SK-N-SH treated with all-trans-retinoic acid at 6 μM for 48 hours (cell line): ENCODE measurements around the gene ECE1.

ENCODE experiments used
- ATAC-seq: fragments of 200-7000 bp; cut with Tn5 transposase; 3 replicates; pipeline ENCODE4 v1.9.1; 2020; ENCODE audit warnings: mild to moderate bottlenecking, moderate library complexity
- BACH2 ChIP-seq: fragments of 250-450 bp; sonication (Bioruptor Pico); IDR thresholded peaks from 2 replicates; pipeline ENCODE4 v1.9.0; 2021; ENCODE audit warnings: mild to moderate bottlenecking, borderline replicate concordance
- CSDC2 ChIP-seq: fragments of 250-450 bp; sonication (Bioruptor Pico); IDR thresholded peaks from 2 replicates; pipeline ENCODE4 v1.5.0; 2020; ENCODE audit warnings: mild to moderate bottlenecking, moderate library complexity
- CSRNP3 ChIP-seq: fragments of 250-450 bp; sonication (Bioruptor Pico); IDR thresholded peaks from 2 replicates; pipeline ENCODE4 v1.5.1; 2021; ENCODE audit warnings: mild to moderate bottlenecking, moderate library complexity
- ESRRG ChIP-seq: fragments of 250-450 bp; sonication (Bioruptor Pico); IDR thresholded peaks from 2 replicates; pipeline ENCODE4 v1.6.1; 2021; ENCODE audit warnings: mild to moderate bottlenecking
- GLIS3 ChIP-seq: fragments of 250-450 bp; sonication (Bioruptor Pico); IDR thresholded peaks from 2 replicates; pipeline ENCODE4 v1.5.0; 2020; ENCODE audit warnings: mild to moderate bottlenecking, moderate library complexity
- ISL1 ChIP-seq: fragments of 250-450 bp; sonication (Bioruptor Pico); IDR thresholded peaks from 2 replicates; pipeline ENCODE4 v2.1.2; 2022; ENCODE audit warnings: mild to moderate bottlenecking, moderate library complexity
- OSR1 ChIP-seq: fragments of 250-450 bp; sonication (Bioruptor Pico); IDR thresholded peaks from 2 replicates; pipeline ENCODE4 v1.8.0; 2022; ENCODE audit warnings: moderate library complexity, mild to moderate bottlenecking, inconsistent platforms
- PATZ1 ChIP-seq: fragments of 250-450 bp; sonication (Bioruptor Pico); IDR thresholded peaks from 2 replicates; pipeline ENCODE4 v1.8.0; 2020; ENCODE audit warnings: mild to moderate bottlenecking, moderate library complexity, borderline replicate concordance
- POU6F1 ChIP-seq: fragments of 250-450 bp; sonication (Bioruptor Pico); IDR thresholded peaks from 2 replicates; pipeline ENCODE4 v1.8.0; 2021; ENCODE audit warnings: low read depth, mild to moderate bottlenecking, moderate library complexity, borderline replicate concordance
- PPARA ChIP-seq: fragments of 250-450 bp; sonication (Bioruptor Pico); IDR thresholded peaks from 2 replicates; pipeline ENCODE4 v1.5.0; 2020; ENCODE audit warnings: mild to moderate bottlenecking, borderline replicate concordance
- RARB ChIP-seq: fragments of 250-450 bp; sonication (Bioruptor Pico); IDR thresholded peaks from 2 replicates; pipeline ENCODE4 v1.8.0; 2021; ENCODE audit warnings: mild to moderate bottlenecking, moderate library complexity
- SNAI2 ChIP-seq: fragments of 250-450 bp; sonication (Bioruptor Pico); IDR thresholded peaks from 2 replicates; pipeline ENCODE4 v1.5.0; 2020; ENCODE audit warnings: mild to moderate bottlenecking, moderate library complexity
- TCF4 ChIP-seq: fragments of 250-450 bp; sonication (Bioruptor Pico); IDR thresholded peaks from 2 replicates; pipeline ENCODE4 v1.8.0; 2021; ENCODE audit warnings: mild to moderate bottlenecking, moderate library complexity, borderline replicate concordance
- TOX ChIP-seq: fragments of 250-450 bp; sonication (Bioruptor Pico); IDR thresholded peaks from 2 replicates; pipeline ENCODE4 v1.8.0; 2021; ENCODE audit warnings: mild to moderate bottlenecking, moderate library complexity, borderline replicate concordance
- TSHZ2 ChIP-seq: fragments of 250-450 bp; sonication (Bioruptor Pico); IDR thresholded peaks from 2 replicates; pipeline ENCODE4 v1.5.0; 2020; ENCODE audit warnings: mild to moderate bottlenecking, moderate library complexity
- ZC3H10 ChIP-seq: fragments of 250-450 bp; sonication (Bioruptor Pico); IDR thresholded peaks from 2 replicates; pipeline ENCODE4 v1.5.1; 2021; ENCODE audit warnings: mild to moderate bottlenecking, moderate library complexity
- ZFP3 ChIP-seq: fragments of 250-450 bp; sonication (Bioruptor Pico); IDR thresholded peaks from 2 replicates; pipeline ENCODE4 v1.5.0; 2020; ENCODE audit warnings: mild to moderate bottlenecking, moderate library complexity
- ZNF565 ChIP-seq: fragments of 450-650 bp; formaldehyde crosslinking; conservative IDR thresholded peaks from 2 replicates; pipeline ENCODE4 v1.5.0; 2020; ENCODE audit warnings: low read depth, mild to moderate bottlenecking, moderate library complexity
- ZNF70 ChIP-seq: fragments of 450-650 bp; formaldehyde crosslinking; IDR thresholded peaks from 2 replicates; pipeline ENCODE4 v1.5.0; 2020; ENCODE audit warnings: mild to moderate bottlenecking, moderate library complexity
- ZNF8 ChIP-seq: fragments of 450-650 bp; formaldehyde crosslinking; IDR thresholded peaks from 2 replicates; pipeline ENCODE4 v1.5.0; 2020; ENCODE audit warnings: mild to moderate bottlenecking, moderate library complexity
- TF ChIP-seq, protein P1 (sequence below): fragments of 250-450 bp; sonication (Bioruptor Pico); IDR thresholded peaks from 2 replicates; pipeline ENCODE4 v1.5.1; 2020; ENCODE audit warnings: low read depth, mild to moderate bottlenecking, moderate library complexity

Gene ECE1

GRCh38 chr1:21189906-21190500, 100.3 kb downstream of the ECE1 start:
- TF ChIP-seq ZNF70 (CRISPR knock-in tag) (no peak), ZNF8 (CRISPR knock-in tag) (no peak), RARB (CRISPR knock-in tag) (no peak), TOX (CRISPR knock-in tag) (no peak), ZFP3 (CRISPR knock-in tag) (no peak), ESRRG (CRISPR knock-in tag) (no peak), TCF4 (no peak), POU6F1 (CRISPR knock-in tag) (no peak), ZC3H10 (CRISPR knock-in tag) (no peak), SNAI2 (CRISPR knock-in tag) (no peak), TSHZ2 (CRISPR knock-in tag) (no peak), OSR1 (CRISPR knock-in tag) (no peak), CSDC2 (CRISPR knock-in tag) (no peak), PATZ1 (CRISPR knock-in tag) (no peak), PPARA (CRISPR knock-in tag) (no peak), GLIS3 (CRISPR knock-in tag) (no peak)
- TF ChIP-seq, protein P1, sequence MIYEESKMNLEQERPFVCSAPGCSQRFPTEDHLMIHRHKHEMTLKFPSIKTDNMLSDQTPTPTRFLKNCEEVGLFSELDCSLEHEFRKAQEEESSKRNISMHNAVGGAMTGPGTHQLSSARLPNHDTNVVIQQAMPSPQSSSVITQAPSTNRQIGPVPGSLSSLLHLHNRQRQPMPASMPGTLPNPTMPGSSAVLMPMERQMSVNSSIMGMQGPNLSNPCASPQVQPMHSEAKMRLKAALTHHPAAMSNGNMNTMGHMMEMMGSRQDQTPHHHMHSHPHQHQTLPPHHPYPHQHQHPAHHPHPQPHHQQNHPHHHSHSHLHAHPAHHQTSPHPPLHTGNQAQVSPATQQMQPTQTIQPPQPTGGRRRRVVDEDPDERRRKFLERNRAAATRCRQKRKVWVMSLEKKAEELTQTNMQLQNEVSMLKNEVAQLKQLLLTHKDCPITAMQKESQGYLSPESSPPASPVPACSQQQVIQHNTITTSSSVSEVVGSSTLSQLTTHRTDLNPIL (CRISPR knock-in tag): no peak
- ATAC-seq: no peak

- no peak for ATAC-seq
- no peak for TF ChIP-seq ZC3H10 (CRISPR knock-in tag)
- TF ChIP-seq CSRNP3 (CRISPR knock-in tag): no peak
- TF ChIP-seq ESRRG (CRISPR knock-in tag): no peak
- TF ChIP-seq BACH2 (CRISPR knock-in tag): no peak
- TF ChIP-seq OSR1 (CRISPR knock-in tag): no peak
- no peak for TF ChIP-seq ISL1 (CRISPR knock-in tag)
- TF ChIP-seq GLIS3 (CRISPR knock-in tag): no peak
- no peak for TF ChIP-seq ZNF70 (CRISPR knock-in tag)
Measured at GRCh38 chr1:21189421-21189820, 100.8 kb downstream of the ECE1 start.

GRCh38 chr1:21188235-21188634, 102.0 kb downstream of the ECE1 start:
- TF ChIP-seq POU6F1 (CRISPR knock-in tag) (no peak), ZNF565 (CRISPR knock-in tag) (no peak), SNAI2 (CRISPR knock-in tag) (no peak)

More at GRCh38 chr1:21188235-21188634, 102.0 kb downstream of the ECE1 start:
- ATAC-seq: no peak; the same call in 2 of the 3 replicates
